Mesothelial cell of epicardium (in vitro differentiated cells): Measurements from ENCODE around the gene RPRD1A. TPM values are rescaled to one million over a fixed set of nuclear protein-coding genes. Genes with fewer than 3 reads are reported as not detected.
"Not testable (repeated sequence)": the region's sequence is repeated elsewhere in the genome, so short reads cannot be mapped to it uniquely, and the experiment has no call there.

Experiments
- DNase-seq, 2 experiments: peaks; one replicate each; pipeline ENCODE4 v3.0.0; 2021; ENCODE audit warnings: low spot score in 2 of 2; ENCODE audit not compliant: unreplicated experiment in 2 of 2
- H3K27ac Mint-ChIP-seq: 2 replicates; pipeline ENCODE4 v1.8.0; 2021; ENCODE audit warnings: mixed read lengths
- H3K27me3 Mint-ChIP-seq: 2 replicates; pipeline ENCODE4 v1.8.0; 2021; ENCODE audit warnings: low read depth, mixed read lengths
- H3K36me3 Mint-ChIP-seq: 2 replicates; pipeline ENCODE4 v1.8.0; 2021; ENCODE audit warnings: mixed read lengths
- H3K4me1 Mint-ChIP-seq: 2 replicates; pipeline ENCODE4 v1.8.0; 2021; ENCODE audit warnings: mixed read lengths
- H3K4me3 Mint-ChIP-seq: 2 replicates; pipeline ENCODE4 v1.8.0; 2021; ENCODE audit warnings: mild to moderate bottlenecking, moderate library complexity, mixed read lengths
- H3K9me3 Mint-ChIP-seq: 2 replicates; pipeline ENCODE4 v1.8.0; 2021; ENCODE audit warnings: mixed read lengths
- total RNA-seq: library from RNA; stranded (reverse); gene quantifications from 3 replicates; pipeline ENCODE4 v1.2.1, GENCODE V29; 2021
- TF ChIP-seq, protein P1 (sequence below): fragments of 200-600 bp; sonication (generic); IDR thresholded peaks from one replicate; pipeline ENCODE4 v1.5.0; 2021; ENCODE audit warnings: antibody characterized with exemption; ENCODE audit not compliant: unreplicated experiment

RPRD1A gene
- total RNA-seq, 1 donor from 2014 or later = 67.0 TPM

DNA sequence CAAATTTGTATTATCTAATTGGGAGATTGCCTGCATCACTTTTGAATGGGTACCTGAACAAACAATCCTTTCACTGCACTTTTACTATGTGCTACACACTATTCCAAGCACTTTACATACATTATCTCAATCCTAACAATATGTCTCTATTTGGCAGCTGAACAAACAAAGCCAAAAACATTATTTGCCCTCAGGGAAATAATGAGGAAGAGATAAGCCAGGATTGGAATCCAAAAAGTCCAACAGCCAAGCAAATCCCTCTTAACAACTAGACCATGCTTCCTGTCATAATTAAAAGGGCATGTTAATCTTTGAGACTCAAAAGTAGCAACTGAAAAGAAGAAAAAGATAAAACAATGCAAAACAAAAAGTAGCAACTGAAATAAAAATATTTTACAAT is 32.1 kb downstream of the RPRD1A start:
- no peak overlapping the region for H3K4me3 Mint-ChIP-seq
- peaks cover 21% of the 10 kb centered on the region for H3K9me3 Mint-ChIP-seq
- no peak for DNase-seq
- H3K36me3 Mint-ChIP-seq = peaks cover 30% of the 10 kb centered on the region
- TF ChIP-seq, protein P1, sequence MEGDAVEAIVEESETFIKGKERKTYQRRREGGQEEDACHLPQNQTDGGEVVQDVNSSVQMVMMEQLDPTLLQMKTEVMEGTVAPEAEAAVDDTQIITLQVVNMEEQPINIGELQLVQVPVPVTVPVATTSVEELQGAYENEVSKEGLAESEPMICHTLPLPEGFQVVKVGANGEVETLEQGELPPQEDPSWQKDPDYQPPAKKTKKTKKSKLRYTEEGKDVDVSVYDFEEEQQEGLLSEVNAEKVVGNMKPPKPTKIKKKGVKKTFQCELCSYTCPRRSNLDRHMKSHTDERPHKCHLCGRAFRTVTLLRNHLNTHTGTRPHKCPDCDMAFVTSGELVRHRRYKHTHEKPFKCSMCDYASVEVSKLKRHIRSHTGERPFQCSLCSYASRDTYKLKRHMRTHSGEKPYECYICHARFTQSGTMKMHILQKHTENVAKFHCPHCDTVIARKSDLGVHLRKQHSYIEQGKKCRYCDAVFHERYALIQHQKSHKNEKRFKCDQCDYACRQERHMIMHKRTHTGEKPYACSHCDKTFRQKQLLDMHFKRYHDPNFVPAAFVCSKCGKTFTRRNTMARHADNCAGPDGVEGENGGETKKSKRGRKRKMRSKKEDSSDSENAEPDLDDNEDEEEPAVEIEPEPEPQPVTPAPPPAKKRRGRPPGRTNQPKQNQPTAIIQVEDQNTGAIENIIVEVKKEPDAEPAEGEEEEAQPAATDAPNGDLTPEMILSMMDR = no peak
- H3K27me3 Mint-ChIP-seq = no peaks in the 10 kb centered on the region
- no peak overlapping the region for H3K27ac Mint-ChIP-seq
- H3K4me1 Mint-ChIP-seq = peaks cover 14% of the 10 kb centered on the region

DNA sequence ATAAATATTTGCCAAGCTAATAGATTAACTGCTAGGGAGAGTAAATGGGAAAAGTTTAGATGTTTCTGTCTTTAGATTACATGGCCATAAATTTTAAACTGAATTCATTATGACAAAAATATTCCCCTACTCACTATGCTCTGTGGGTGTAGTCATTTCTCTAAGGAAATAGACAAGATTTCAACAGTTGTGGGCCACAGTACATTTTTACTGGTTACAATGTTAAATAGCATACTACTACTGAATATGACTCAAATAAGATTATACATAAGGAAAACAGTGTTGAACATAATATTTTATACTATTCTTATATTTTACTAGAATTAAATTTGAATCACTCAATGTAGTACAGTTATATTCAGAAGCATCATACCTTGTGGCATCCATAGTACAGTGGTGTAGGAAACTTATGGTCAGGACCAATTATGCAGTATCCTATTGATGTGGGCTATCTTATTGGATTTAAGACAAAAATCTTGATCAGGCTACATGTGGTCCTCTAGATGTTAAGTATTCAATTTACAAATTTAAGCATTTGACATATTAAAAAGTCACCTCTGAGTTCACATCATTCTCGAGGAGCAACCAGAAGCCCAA is 33.0 kb downstream of the RPRD1A start:
- H3K36me3 Mint-ChIP-seq = peaks cover 25% of the 10 kb centered on the region
- TF ChIP-seq, protein P1 = no peak
- no peak overlapping the region for H3K4me3 Mint-ChIP-seq
- no peak overlapping the region for H3K27ac Mint-ChIP-seq
- H3K27me3 Mint-ChIP-seq = no peaks in the 10 kb centered on the region
- H3K9me3 Mint-ChIP-seq = peaks cover 14% of the 10 kb centered on the region
- no peak for DNase-seq
- H3K4me1 Mint-ChIP-seq = peaks cover 14% of the 10 kb centered on the region

DNA sequence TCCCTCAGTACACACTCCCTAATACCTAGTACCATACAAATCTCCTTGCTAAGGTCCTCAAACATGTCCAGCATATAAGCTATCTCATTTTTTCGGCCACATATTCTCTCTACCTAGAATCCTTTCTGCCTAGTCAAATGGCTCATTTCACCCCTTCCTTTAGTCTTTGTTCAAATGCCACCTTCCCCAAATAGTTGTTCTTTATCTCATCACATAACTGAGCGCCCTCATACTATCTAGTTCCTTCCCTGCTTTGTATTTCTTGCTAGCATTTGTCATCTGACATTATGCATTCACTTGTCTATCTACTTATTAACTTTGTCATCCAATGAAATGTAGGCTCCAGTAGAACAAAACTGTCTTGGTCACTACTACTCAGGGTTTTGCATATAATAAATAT is 35.5 kb downstream of the RPRD1A start:
- peaks cover 17% of the 10 kb centered on the region for H3K36me3 Mint-ChIP-seq
- peaks cover 18% of the 10 kb centered on the region for H3K4me1 Mint-ChIP-seq
- no peak overlapping the region for H3K4me3 Mint-ChIP-seq
- H3K9me3 Mint-ChIP-seq = peaks cover under 1% of the 10 kb centered on the region
- DNase-seq = no peak
- H3K27me3 Mint-ChIP-seq = no peaks in the 10 kb centered on the region
- no peak overlapping the region for H3K27ac Mint-ChIP-seq
- TF ChIP-seq, protein P1 = no peak

DNA sequence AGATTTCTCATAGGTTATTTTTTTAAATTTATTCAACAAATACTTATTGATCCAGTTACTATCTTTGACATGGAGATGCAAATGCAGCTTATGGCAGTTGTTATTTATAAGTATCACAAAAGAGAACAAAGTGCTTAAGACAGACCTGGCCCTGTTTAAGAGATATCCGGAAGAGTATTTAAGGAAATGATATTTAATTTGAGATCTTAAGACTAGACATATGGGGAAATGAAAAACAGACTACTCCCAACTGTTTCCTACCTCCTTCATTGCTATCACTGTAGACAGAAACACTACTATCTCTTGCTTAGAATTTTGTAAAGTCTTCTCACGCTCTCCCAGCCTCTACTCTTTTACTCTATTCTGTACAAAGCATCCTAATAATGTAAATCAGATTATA is 36.0 kb downstream of the RPRD1A start:
- no peak for DNase-seq
- Mint-ChIP-seq H3K9me3 (no peaks in the 10 kb centered on the region), H3K27ac (no peak overlapping the region), H3K27me3 (no peaks in the 10 kb centered on the region), H3K36me3 (peaks cover 17% of the 10 kb centered on the region), H3K4me1 (peaks cover 18% of the 10 kb centered on the region), H3K4me3 (no peak overlapping the region)
- TF ChIP-seq, protein P1 = no peak

DNA sequence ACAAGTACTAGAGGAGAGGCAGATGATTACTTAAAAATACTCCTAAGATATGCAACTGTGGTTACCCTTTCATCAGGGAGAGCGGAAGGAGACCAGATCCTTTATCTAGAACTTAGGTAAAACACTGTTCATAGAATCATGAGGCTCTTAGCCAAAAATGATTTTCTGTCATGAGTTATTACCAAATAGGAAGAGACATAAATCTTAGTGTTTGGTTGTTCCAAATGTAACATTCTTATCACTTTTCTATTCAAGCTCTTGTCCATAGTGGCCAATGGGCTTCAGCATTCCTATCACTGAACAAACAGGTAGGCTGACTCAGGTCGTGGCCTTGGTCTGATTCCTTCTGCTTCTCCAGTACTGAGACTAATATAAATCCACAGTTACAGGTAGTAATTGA is 38.5 kb downstream of the RPRD1A start:
- Mint-ChIP-seq H3K27me3 (no peaks in the 10 kb centered on the region), H3K9me3 (no peaks in the 10 kb centered on the region), H3K36me3 (peaks cover 25% of the 10 kb centered on the region), H3K4me1 (peaks cover 23% of the 10 kb centered on the region), H3K4me3 (no peak overlapping the region), H3K27ac (no peak overlapping the region)
- no peak for DNase-seq
- TF ChIP-seq, protein P1 = no peak

DNA sequence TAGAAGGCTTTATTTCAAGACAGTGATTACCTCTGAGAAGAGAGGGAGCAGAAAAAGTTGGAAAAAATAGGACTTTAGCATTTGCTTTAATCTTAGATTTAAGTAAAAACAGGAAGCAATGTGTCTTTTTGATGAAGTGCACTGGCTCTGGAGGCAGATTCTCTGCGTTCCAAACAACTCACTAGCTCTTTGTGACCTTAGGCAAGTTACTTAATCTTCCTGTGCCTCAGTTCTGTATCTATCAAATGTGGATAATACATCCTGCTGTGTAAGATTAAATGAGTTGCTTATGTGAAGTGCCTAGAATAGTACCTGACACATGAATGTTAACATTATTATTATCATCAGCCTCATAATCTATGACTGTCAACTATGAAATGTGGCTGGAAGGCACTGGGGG is 42.3 kb downstream of the RPRD1A start:
- TF ChIP-seq, protein P1 = no peak
- Mint-ChIP-seq H3K27me3 (no peaks in the 10 kb centered on the region), H3K4me3 (no peak overlapping the region), H3K27ac (peak overlapping the region; percentile 7), H3K36me3 (peaks cover 27% of the 10 kb centered on the region), H3K4me1 (peaks cover 28% of the 10 kb centered on the region), H3K9me3 (no peaks in the 10 kb centered on the region)
- DNase-seq = no peak

DNA sequence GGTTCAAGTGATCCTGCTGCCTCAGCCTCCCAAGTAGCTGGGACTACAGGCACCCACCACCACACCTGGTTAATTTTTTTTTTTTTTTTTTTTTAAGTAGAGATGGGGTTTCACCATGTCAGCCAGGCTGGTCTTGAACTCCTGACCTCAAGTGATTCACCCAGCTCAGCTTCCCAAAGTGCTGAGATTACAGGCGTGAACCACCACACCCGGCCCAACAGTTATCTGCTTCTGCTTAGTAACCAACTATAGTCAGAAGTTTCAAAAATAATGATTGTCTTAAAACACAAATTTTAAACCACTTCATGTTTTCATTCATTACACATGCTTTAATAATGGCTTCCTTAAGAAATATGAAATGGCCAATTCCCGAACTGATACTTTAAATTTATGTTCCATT is 43.1 kb downstream of the RPRD1A start:
- DNase-seq, H3K27ac Mint-ChIP-seq, H3K9me3 Mint-ChIP-seq, H3K27me3 Mint-ChIP-seq, H3K4me3 Mint-ChIP-seq: not testable (repeated sequence)
- Mint-ChIP-seq H3K4me1 (peaks cover 28% of the 10 kb centered on the region), H3K36me3 (peaks cover 24% of the 10 kb centered on the region)
